ENCODE results near the gene DDR2. TPM values are rescaled to one million over a fixed set of nuclear protein-coding genes. Genes with fewer than 3 reads are reported as not detected.

The DDR2 gene
- total RNA-seq, 1 donor from 2014 or later, result 26.9 TPM

- intact Hi-C loops (cut with micrococcal nuclease), result no loop called here
- Histone ChIP-seq H3K36me3 (peaks cover 7% of the 10 kb centered on the region), H3K4me3 (no peak overlapping the region), H3K4me1 (peaks cover 42% of the 10 kb centered on the region), H3K9me3 (replicated peaks) (no peaks in the 10 kb centered on the region), H3K27me3 (ENCODE audit: low read depth) (no peaks in the 10 kb centered on the region), H3K27ac (replicated peaks) (no peak overlapping the region)
- TF ChIP-seq CTCF (IDR thresholded peaks at IDR 0.05; ENCODE audit: borderline replicate concordance), result no peak
- DNase-seq, result no peak
These were observed 7.5 kb downstream of the DDR2 start for GRCh38 chr1:162639718-162640117.

GRCh38 chr1:162641114-162641513 is 8.8 kb downstream of the DDR2 start:
- intact Hi-C loops (cut with micrococcal nuclease), result no loop called here
- DNase-seq, result no peak
- H3K4me1 ChIP-seq, result peaks cover 38% of the 10 kb centered on the region

GRCh38 chr1:162644986-162645314 is 12.7 kb downstream of the DDR2 start:
- TF ChIP-seq CTCF (IDR thresholded peaks at IDR 0.05; ENCODE audit: borderline replicate concordance), result no peak
- Histone ChIP-seq H3K36me3 (peaks cover 7% of the 10 kb centered on the region), H3K27me3 (ENCODE audit: low read depth) (no peaks in the 10 kb centered on the region), H3K4me3 (no peak overlapping the region), H3K27ac (replicated peaks) (no peak overlapping the region), H3K4me1 (peaks cover 32% of the 10 kb centered on the region), H3K9me3 (replicated peaks) (no peaks in the 10 kb centered on the region)
- no peak for DNase-seq
- intact Hi-C loops (cut with micrococcal nuclease), result no loop called here

More at GRCh38 chr1:162641114-162641513, 8.8 kb downstream of the DDR2 start:
- no peaks in the 10 kb centered on the region for H3K27me3 ChIP-seq (ENCODE audit: low read depth)
- TF ChIP-seq CTCF (IDR thresholded peaks at IDR 0.05; ENCODE audit: borderline replicate concordance), result no peak
- H3K4me3 ChIP-seq, result no peak overlapping the region
- H3K9me3 ChIP-seq (replicated peaks), result no peaks in the 10 kb centered on the region
- no peak overlapping the region for H3K27ac ChIP-seq (replicated peaks)
- H3K36me3 ChIP-seq, result peaks cover 7% of the 10 kb centered on the region

GRCh38 chr1:162645666-162646065 is 13.4 kb downstream of the DDR2 start:
- H3K4me1 ChIP-seq, result peaks cover 31% of the 10 kb centered on the region
- H3K9me3 ChIP-seq (replicated peaks), result no peaks in the 10 kb centered on the region
- intact Hi-C loops (cut with micrococcal nuclease), result no loop called here
- no peak for DNase-seq
- H3K27ac ChIP-seq (replicated peaks), result no peak overlapping the region
- peaks cover 7% of the 10 kb centered on the region for H3K36me3 ChIP-seq
- no peaks in the 10 kb centered on the region for H3K27me3 ChIP-seq (ENCODE audit: low read depth)
- H3K4me3 ChIP-seq, result no peak overlapping the region
- no peak for TF ChIP-seq CTCF (IDR thresholded peaks at IDR 0.05; ENCODE audit: borderline replicate concordance)

GRCh38 chr1:162649583-162649982 is 17.3 kb downstream of the DDR2 start:
- H3K4me3 ChIP-seq, result no peak overlapping the region
- TF ChIP-seq CTCF (IDR thresholded peaks at IDR 0.05; ENCODE audit: borderline replicate concordance), result no peak
- H3K27me3 ChIP-seq (ENCODE audit: low read depth), result no peaks in the 10 kb centered on the region
- intact Hi-C loops (cut with micrococcal nuclease), result no loop called here
- no peaks in the 10 kb centered on the region for H3K36me3 ChIP-seq
- no peaks in the 10 kb centered on the region for H3K9me3 ChIP-seq (replicated peaks)
- peaks cover 22% of the 10 kb centered on the region for H3K4me1 ChIP-seq
- no peak for DNase-seq
- no peak overlapping the region for H3K27ac ChIP-seq (replicated peaks)
